Trophoblast cell (in vitro differentiated cells and primary cell): ENCODE data around the gene ANGPTL7. TPM values are rescaled to one million over a fixed set of nuclear protein-coding genes. Genes with fewer than 3 reads are reported as not detected.

Source experiments
- DNase-seq, 2 donors: peaks; one replicate each; pipeline ENCODE4 v3.0.0-alpha.2; 2016
- H2AFZ ChIP-seq: 2 replicates; pipeline ENCODE4 v1.6.1; 2013; ENCODE audit warnings: low read length, moderate library complexity, mild to moderate bottlenecking; ENCODE audit not compliant: insufficient read depth, poor library complexity
- H2AK5ac ChIP-seq: 2 replicates; pipeline ENCODE4 v1.6.1; 2013; ENCODE audit warnings: mild to moderate bottlenecking, low read length
- H2BK120ac ChIP-seq: 2 replicates; pipeline ENCODE4 v1.6.1; 2013; ENCODE audit warnings: low read length, mild to moderate bottlenecking, moderate library complexity; ENCODE audit not compliant: insufficient read depth, poor library complexity
- H2BK12ac ChIP-seq: 2 replicates; pipeline ENCODE4 v1.6.1; 2013; ENCODE audit warnings: mild to moderate bottlenecking, low read length, moderate library complexity
- H2BK5ac ChIP-seq: 2 replicates; pipeline ENCODE4 v1.6.1; 2013; ENCODE audit warnings: low read length, low read depth, moderate library complexity, mild to moderate bottlenecking; ENCODE audit not compliant: poor library complexity
- H3K14ac ChIP-seq: 2 replicates; pipeline ENCODE4 v1.6.1; 2013; ENCODE audit warnings: mild to moderate bottlenecking, low read length
- H3K18ac ChIP-seq: 2 replicates; pipeline ENCODE4 v1.6.1; 2013; ENCODE audit warnings: mild to moderate bottlenecking, low read length
- H3K23ac ChIP-seq: 2 replicates; pipeline ENCODE4 v1.6.1; 2013; ENCODE audit warnings: low read length
- H3K27ac ChIP-seq: 2 replicates; pipeline ENCODE4 v1.5.1; 2013; ENCODE audit warnings: low read depth, mild to moderate bottlenecking, inconsistent platforms, low read length, moderate library complexity
- H3K27me3 ChIP-seq: 2 replicates; pipeline ENCODE4 v1.6.1; 2013; ENCODE audit warnings: inconsistent platforms, mild to moderate bottlenecking, low read length, moderate library complexity; ENCODE audit not compliant: insufficient read depth
- H3K36me3 ChIP-seq, 2 experiments: 1 replicate in 1 of 2; 2 replicates in 1 of 2; pipeline ENCODE4 v1.6.1; 2013; ENCODE audit warnings: low read length in 2 of 2, mild to moderate bottlenecking in 2 of 2, moderate library complexity in 1 of 2; ENCODE audit not compliant: insufficient read depth in 2 of 2, control insufficient read depth in 1 of 2
- H3K4ac ChIP-seq: 2 replicates; pipeline ENCODE4 v1.6.1; 2013; ENCODE audit warnings: low read depth, mild to moderate bottlenecking, low read length, moderate library complexity
- H3K4me1 ChIP-seq, 2 experiments: 1 replicate in 1 of 2; 2 replicates in 1 of 2; pipeline ENCODE4 v1.6.1; 2013; ENCODE audit warnings: low read length in 2 of 2, mild to moderate bottlenecking in 2 of 2, moderate library complexity in 1 of 2; ENCODE audit not compliant: insufficient read depth in 2 of 2, control insufficient read depth in 1 of 2
- H3K4me2 ChIP-seq: 2 replicates; pipeline ENCODE4 v1.6.1; 2013; ENCODE audit warnings: inconsistent platforms, mild to moderate bottlenecking, low read length, moderate library complexity
- H3K4me3 ChIP-seq: 2 replicates; pipeline ENCODE4 v1.5.1; 2013; ENCODE audit warnings: mild to moderate bottlenecking, low read depth, low read length, inconsistent platforms
- H3K79me1 ChIP-seq: one replicate; pipeline ENCODE4 v1.6.1; 2013; ENCODE audit warnings: low read length
- H3K79me2 ChIP-seq: 2 replicates; pipeline ENCODE4 v1.6.1; 2013; ENCODE audit warnings: low read length, mild to moderate bottlenecking; ENCODE audit not compliant: control insufficient read depth, insufficient read depth, poor library complexity
- H3K9ac ChIP-seq: 2 replicates; pipeline ENCODE4 v1.6.1; 2013; ENCODE audit warnings: mild to moderate bottlenecking, low read length
- H3K9me3 ChIP-seq: 2 replicates; pipeline ENCODE4 v1.6.1; 2013; ENCODE audit warnings: low read depth, mild to moderate bottlenecking, control low read depth, inconsistent platforms, low read length; ENCODE audit not compliant: insufficient read depth
- H4K12ac ChIP-seq: 2 replicates; pipeline ENCODE4 v1.6.1; 2013; ENCODE audit warnings: low read depth, mild to moderate bottlenecking, low read length, moderate library complexity
- H4K8ac ChIP-seq: 2 replicates; pipeline ENCODE4 v1.6.1; 2013; ENCODE audit warnings: low read depth, mild to moderate bottlenecking, low read length, moderate library complexity
- H4K91ac ChIP-seq: one replicate; pipeline ENCODE4 v1.6.1; 2013; ENCODE audit warnings: low read depth, mild to moderate bottlenecking, low read length, moderate library complexity
- WGBS: extraction: QIAGEN DNeasy Blood & Tissue Kit; methylation state at CpG from one replicate; pipeline ENCODE4 v1.1.7; 2013; ENCODE audit warnings: missing lambda C conversion rate; ENCODE audit not compliant: insufficient read length, insufficient coverage; ENCODE audit errors: extremely low coverage; 5-methylcytosine and 5-hydroxymethylcytosine counted together
- polyA plus RNA-seq: library from polyadenylated mRNA; stranded (reverse); fragments of 200-250 nt; gene quantifications from 2 replicates; pipeline ENCODE4 v1.2.3, GENCODE V29; 2013

The ANGPTL7 gene, protein sequence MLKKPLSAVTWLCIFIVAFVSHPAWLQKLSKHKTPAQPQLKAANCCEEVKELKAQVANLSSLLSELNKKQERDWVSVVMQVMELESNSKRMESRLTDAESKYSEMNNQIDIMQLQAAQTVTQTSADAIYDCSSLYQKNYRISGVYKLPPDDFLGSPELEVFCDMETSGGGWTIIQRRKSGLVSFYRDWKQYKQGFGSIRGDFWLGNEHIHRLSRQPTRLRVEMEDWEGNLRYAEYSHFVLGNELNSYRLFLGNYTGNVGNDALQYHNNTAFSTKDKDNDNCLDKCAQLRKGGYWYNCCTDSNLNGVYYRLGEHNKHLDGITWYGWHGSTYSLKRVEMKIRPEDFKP
- polyA plus RNA-seq: 0.18 and 0.25 TPM in 2 replicates

DNA sequence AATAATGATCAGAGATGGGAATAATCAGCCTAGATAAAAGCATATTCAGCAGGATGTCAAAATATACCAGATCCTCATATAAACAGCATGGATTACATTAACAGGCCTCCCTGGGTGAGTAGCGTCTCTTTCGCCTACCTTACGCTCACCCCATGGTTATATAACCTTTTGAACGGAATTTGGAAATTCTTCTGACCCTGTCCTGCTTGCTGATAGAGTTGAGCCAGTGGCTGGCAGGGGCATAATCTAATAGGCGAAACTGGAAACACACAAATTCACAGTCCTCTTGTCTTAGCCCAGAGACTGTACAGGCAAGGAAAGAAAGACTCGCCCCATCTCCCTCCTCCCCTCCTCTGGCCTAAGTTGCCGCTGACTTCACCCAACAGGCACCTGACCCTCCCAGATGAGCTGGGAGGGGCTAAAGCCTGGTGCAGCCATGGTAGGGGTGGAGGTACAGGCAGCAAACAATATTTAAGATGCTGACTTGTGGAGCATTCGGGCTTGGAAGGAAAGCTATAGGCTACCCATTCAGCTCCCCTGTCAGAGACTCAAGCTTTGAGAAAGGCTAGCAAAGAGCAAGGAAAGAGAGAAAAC, at the start of gene ANGPTL7:
ANGPTL7 (plus strand) TSS at position 498 of the 594 bp plus-strand sequence. CDS start 225 bp downstream, outside the sequence.
- Histone ChIP-seq H3K14ac (no peak within 1 kb of the TSS), H3K36me3 (peaks cover 21 to 34% of the 10 kb centered on the region in 2 experiments), H3K9me3 (no peaks in the 10 kb centered on the region), H2AFZ (no peak within 1 kb of the TSS), H3K9ac (peak within 1 kb of the TSS; percentile 5), H2BK12ac (no peak within 1 kb of the TSS), H3K4me1 (peaks cover 3 to 8% of the 10 kb centered on the region in 2 experiments), H3K79me1 (no peaks in the 10 kb centered on the region), H4K12ac (no peak within 1 kb of the TSS), H3K4me3 (no peak within 1 kb of the TSS), H3K23ac (no peak within 1 kb of the TSS), H2BK5ac (no peak within 1 kb of the TSS), H3K4me2 (no peak within 1 kb of the TSS), H2BK120ac (no peak within 1 kb of the TSS), H3K79me2 (peaks cover 2% of the 10 kb centered on the region), H4K8ac (no peak within 1 kb of the TSS), H3K27me3 (no peaks in the 10 kb centered on the region), H3K18ac (no peak within 1 kb of the TSS), H4K91ac (no peak within 1 kb of the TSS), H2AK5ac (no peak within 1 kb of the TSS), H3K4ac (no peak within 1 kb of the TSS), H3K27ac (no peak within 1 kb of the TSS)
- no CpG with 5 or more reads among the region's 8 CpGs for WGBS
- DNase-seq: no peak

DNA sequence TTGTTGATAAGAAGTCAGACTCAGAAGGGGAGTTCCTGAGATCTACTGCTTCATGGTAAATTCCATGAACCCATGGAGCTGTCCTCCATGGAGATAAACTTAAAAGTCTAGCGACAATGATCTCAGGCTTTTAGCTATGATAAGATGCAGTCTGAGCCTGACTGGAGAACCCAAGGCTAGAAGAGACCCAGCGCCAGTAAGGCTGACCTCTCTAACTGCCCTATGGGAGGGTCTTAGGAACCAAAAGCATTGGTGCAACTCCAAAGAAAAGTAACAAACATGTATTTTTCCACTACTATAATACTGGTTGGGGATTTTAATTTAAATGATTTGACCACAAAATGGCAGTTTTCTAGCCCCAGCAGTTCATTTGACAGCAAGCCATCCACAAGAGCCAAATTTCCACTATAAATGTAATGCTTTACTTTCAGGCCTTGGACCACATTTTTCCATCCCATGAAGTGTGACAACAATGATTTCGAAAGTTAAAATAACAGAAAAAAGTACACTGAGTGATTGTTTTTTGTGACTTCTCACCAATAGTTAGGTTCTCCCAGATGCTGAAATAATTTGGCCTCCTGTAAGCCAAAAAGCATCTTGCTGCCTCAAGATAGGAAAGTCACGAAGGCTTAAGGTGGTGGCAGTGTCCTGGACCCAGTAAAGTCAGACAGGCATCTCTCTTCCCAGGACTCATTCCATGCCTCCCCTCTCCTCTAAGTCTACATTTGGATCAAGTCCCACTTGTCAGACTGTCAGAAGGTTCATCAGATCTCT, 46.4 kb upstream of the ANGPTL7 start:
- no peak for DNase-seq
- no peak overlapping the region for H3K18ac ChIP-seq
- no peak overlapping the region for H4K12ac ChIP-seq
- no peak overlapping the region for H3K23ac ChIP-seq
- H3K9me3 ChIP-seq: no peaks in the 10 kb centered on the region
- peaks cover 10 to 28% of the 10 kb centered on the region in 2 experiments for H3K36me3 ChIP-seq
- no peak overlapping the region for H4K91ac ChIP-seq
- no peak overlapping the region for H3K4ac ChIP-seq
- no peak overlapping the region for H2BK120ac ChIP-seq
- no peaks in the 10 kb centered on the region for H3K27me3 ChIP-seq
- no peak overlapping the region for H3K9ac ChIP-seq
- no peak overlapping the region for H2AFZ ChIP-seq
- no peak overlapping the region for H3K27ac ChIP-seq
- H3K79me1 ChIP-seq: peaks cover 8% of the 10 kb centered on the region
- no peak overlapping the region for H3K4me2 ChIP-seq
- H2AK5ac ChIP-seq: no peak overlapping the region
- H3K14ac ChIP-seq: no peak overlapping the region
- peaks cover 15 to 19% of the 10 kb centered on the region in 2 experiments for H3K4me1 ChIP-seq
- no CpG with 5 or more reads among the region's 4 CpGs for WGBS
- H3K4me3 ChIP-seq: no peak overlapping the region
- no peak overlapping the region for H4K8ac ChIP-seq
- no peaks in the 10 kb centered on the region for H3K79me2 ChIP-seq
- H2BK5ac ChIP-seq: no peak overlapping the region
- no peak overlapping the region for H2BK12ac ChIP-seq

DNA sequence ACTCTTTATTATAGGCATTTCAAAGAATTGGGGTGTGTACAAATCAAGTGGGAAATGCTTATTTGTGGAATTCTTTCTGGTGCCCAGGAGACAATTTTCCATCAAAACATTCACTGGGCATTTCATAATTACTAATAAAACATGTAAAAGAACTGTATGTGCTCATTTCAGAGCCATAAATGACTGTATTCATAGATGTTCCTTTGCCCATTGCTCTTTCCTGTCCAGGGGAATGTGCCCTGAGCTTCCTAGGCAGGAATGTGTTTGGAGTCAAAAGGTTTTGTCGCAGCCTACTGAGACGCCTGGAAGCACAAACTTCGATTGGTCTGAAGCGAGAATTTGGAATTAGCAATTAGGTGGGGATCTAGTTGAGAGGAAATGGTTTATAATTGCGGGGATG, 45.8 kb upstream of the ANGPTL7 start:
- Histone ChIP-seq H4K8ac (no peak overlapping the region), H2BK120ac (no peak overlapping the region), H3K18ac (no peak overlapping the region), H3K4ac (no peak overlapping the region), H3K4me3 (no peak overlapping the region), H3K4me2 (no peak overlapping the region), H3K9ac (no peak overlapping the region), H2BK12ac (no peak overlapping the region), H3K27me3 (no peaks in the 10 kb centered on the region), H3K79me2 (no peaks in the 10 kb centered on the region), H4K12ac (no peak overlapping the region), H2BK5ac (no peak overlapping the region), H2AK5ac (no peak overlapping the region), H3K23ac (no peak overlapping the region), H3K4me1 (peaks cover 10 to 13% of the 10 kb centered on the region in 2 experiments), H4K91ac (no peak overlapping the region), H3K14ac (no peak overlapping the region), H3K36me3 (peaks cover 10 to 28% of the 10 kb centered on the region in 2 experiments), H2AFZ (no peak overlapping the region), H3K27ac (no peak overlapping the region), H3K79me1 (peaks cover 3% of the 10 kb centered on the region), H3K9me3 (no peaks in the 10 kb centered on the region)
- DNase-seq: no peak
- whole genome bisulfite sequencing: 100% methylated on average over 2 of the region's 5 CpGs

DNA sequence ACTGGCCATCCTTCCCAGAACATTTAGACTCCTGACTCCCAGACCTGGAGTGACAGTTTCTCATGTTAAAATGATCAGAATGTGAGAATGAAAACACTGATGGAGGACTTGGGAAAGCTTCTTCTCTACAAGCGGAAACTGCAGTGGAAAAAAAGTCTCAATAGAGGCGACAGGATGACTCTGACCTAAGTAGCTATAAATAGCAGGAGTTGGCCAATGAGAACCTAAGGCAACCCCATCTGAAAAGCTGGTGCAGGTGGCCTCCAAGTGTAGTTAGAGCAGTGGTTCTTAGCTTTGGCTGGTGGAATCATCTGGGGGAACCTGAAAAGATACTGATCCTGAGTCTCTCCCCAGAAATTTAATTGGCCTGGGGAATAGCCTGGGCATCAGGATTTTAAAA, 45.2 kb upstream of the ANGPTL7 start:
- WGBS: no CpG with 5 or more reads among the region's 2 CpGs
- Histone ChIP-seq H3K27me3 (no peaks in the 10 kb centered on the region), H3K4me2 (no peak overlapping the region), H3K9ac (no peak overlapping the region), H3K36me3 (peaks cover 10 to 29% of the 10 kb centered on the region in 2 experiments), H3K79me2 (no peaks in the 10 kb centered on the region), H3K4me1 (peaks cover 9 to 11% of the 10 kb centered on the region in 2 experiments), H2AFZ (no peak overlapping the region), H2BK12ac (no peak overlapping the region), H3K27ac (no peak overlapping the region), H3K4me3 (no peak overlapping the region), H4K12ac (no peak overlapping the region), H3K14ac (no peak overlapping the region), H2AK5ac (no peak overlapping the region), H4K8ac (no peak overlapping the region), H3K79me1 (peaks cover 2% of the 10 kb centered on the region), H2BK120ac (no peak overlapping the region), H3K9me3 (no peaks in the 10 kb centered on the region), H2BK5ac (no peak overlapping the region), H3K4ac (no peak overlapping the region), H3K23ac (no peak overlapping the region), H4K91ac (no peak overlapping the region), H3K18ac (no peak overlapping the region)
- DNase-seq: no peak
